Activated effector memory CD4-positive, alpha-beta T cell treated with Interleukin-2 at 50 U/mL for 16 hours (primary cell): Measurements from ENCODE around the gene PNPLA2.

Experiments used
- DNase-seq: peaks from one replicate; pipeline ENCODE4 v3.0.0-alpha.2; 2020

The PNPLA2 gene

DNA sequence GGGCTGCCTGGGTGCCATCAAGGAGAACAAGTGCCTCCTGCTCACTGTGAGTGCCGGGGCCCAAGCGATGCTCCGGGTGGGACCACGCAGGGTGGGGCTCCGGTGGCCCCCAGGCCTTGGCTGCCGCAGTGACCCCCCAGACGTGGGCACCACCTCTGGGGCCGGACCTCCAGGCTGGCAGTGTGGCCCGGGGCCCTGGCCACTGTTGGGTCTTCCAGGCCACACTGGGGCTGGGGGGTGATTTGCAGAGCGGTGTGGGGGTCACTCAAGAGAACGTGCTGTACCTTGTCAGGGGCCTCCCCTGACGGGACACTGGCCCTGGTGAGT lies 43.9 kb downstream of the PNPLA2 start:
- no peak for DNase-seq

DNA sequence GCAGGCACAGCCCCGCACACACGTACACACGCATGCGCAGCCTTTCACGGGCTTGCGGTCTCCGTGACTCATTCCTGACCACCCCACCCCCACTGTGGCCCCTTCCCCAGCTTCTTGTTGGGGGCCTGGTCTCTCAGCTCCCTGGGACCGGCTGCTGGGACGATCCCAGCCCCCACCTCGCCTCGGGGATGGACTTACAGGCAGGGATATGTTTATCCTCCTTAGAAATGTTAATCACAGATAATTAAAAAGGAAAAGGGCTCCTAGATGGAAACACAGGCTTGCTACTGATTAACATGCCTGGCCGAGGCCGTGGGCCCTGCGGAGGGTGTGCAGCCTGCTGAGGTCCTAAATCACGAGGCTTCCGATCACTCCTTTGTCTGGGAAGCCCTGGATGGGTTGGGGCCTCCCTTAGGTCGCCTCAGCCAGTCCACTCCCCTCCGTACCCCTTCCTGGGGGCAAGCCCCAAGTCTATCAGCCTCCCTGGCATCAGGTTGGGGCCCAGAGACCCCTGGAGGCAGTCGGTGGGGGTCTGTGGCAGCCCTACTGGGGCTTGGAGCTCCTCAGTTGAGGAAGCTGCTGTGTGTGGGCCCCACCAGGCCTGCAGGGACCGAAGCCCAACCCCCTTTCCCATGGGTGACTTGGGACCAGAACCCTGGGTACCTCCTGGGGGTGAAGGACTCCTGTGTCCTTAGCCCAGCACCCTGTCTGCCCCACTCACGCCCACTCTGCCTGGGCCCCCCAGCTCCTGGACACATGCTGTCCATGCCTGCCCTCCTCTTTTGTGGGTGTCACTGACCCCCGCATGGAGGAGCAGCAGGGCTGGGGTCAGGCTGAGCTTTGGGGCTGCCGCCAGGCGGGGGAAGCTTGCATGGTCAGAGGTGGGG lies 44.6 kb downstream of the PNPLA2 start:
- DNase-seq: no peak

GRCh38 chr11:863910-864827 lies 45.5 kb downstream of the PNPLA2 start:
- no peak for DNase-seq

- no peak for DNase-seq
Measured at GRCh38 chr11:864898-865297, 46.2 kb downstream of the PNPLA2 start.

- no peak for DNase-seq
Measured at GRCh38 chr11:865462-866430, 47.0 kb downstream of the PNPLA2 start.

DNA sequence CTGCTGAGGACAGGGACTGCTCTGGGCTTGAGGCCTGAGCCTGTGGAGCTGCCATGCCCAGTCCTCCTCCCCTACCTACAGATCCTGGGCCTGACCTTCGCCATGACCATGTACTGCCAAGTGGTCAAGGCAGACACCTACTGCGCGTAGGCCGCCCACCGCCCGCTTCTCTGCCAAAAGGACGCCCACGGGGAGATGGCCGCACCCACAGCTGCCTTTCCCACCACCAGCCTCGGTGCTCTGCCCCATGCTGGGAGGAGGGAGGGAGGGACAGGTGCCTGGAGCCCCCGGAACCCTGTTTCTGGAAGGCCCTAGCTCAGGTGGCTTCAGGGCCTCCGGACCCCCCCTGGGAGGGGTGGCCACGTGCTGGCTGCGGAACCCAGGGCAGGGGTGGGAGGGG lies 47.8 kb downstream of the PNPLA2 start:
- no peak for DNase-seq

DNA sequence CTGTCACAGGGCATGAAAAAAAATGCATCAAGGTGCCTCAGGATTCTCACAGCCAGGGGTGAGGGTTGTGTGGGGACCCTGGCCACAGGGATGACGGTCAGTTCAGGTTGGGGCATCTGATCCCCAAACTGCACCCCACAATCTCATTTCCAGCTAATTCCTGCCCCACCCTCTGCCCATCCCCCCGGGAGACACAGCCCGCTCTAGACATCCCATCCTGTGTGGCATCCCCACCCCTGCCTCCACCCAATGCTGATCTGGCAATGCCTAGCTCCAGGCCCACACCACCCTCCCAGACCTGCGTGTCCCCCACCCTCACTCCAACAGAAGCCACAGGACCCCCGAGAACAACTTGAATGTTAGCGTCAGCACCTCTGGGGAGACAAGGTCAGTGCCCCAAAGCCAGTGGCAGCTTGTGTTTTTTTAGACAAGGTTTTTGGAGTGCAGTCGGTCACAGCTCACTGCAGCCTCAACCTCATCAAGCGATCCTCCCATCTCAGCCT lies 49.2 kb downstream of the PNPLA2 start:
- DNase-seq: no peak

GRCh38 chr11:868394-868793 lies 49.7 kb downstream of the PNPLA2 start:
- no peak for DNase-seq

DNA sequence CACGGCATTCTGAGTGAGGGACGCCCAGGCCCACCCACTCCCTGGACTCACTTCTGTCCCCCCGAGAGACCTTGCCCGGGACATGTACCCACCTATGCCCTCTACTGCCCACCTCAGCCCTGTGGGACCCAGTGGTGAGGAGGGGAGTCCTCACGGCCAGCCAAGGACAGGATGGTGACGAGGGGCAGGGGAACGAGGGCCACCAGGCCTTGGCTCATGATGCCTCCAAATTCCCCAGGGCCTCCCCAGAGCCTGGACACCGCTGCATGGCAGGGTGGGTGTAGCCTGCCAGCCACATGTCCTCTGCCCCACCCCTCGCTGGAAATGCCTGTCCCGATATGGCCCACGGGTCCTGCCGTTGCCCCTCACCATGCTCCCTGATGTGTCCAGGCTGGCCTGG lies 50.1 kb downstream of the PNPLA2 start:
- no peak for DNase-seq

DNA sequence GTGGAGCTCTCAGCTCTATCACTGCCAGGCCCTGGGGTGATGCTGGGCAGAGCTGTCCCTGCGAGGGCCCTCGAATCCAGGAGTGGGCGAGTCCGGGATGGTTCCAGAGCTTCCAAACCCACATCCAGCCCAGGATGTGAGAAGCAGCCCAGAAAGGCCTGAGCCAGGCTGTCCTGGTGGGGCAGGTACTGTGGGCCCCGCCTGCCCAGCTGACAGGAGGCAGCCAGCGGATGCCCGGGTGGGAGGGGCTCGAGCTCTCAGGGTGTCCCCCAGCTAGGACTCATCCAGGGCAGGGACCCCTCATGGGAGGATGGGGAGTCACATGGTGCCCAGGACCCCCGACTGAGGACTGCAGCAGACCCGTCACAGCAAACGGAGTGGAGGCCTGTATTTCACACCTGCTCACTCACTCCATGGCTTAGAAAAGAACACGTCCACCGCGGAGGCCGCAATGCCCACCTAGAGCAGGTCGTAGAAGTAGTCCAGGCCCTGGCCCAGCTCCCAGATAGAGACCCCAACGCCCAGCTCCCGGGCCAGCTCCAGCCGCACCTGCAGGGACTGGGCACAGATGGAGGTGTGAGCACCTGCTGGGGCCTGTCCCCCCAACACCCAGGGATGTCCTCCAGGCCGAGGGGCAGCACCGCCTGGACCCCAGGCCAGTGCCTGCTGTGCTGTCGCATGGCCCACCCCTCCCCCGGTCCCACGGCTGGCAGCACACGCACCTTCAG lies 50.8 kb downstream of the PNPLA2 start:
- DNase-seq: no peak

DNA sequence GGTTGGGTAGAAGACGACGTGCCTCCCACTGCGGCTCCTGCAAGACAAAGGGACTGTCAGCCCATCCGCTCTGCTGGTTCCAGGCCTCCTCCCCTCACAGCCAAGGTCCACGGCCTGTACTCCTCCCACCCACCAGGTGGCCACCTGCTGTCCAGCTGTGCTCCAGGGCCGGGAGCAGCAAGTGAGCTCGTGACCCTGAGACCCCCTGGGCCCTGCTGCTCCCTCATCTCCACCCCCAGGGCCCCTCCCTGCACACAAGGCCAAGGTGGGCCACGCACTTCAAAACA lies 51.4 kb downstream of the PNPLA2 start:
- DNase-seq: no peak

DNA sequence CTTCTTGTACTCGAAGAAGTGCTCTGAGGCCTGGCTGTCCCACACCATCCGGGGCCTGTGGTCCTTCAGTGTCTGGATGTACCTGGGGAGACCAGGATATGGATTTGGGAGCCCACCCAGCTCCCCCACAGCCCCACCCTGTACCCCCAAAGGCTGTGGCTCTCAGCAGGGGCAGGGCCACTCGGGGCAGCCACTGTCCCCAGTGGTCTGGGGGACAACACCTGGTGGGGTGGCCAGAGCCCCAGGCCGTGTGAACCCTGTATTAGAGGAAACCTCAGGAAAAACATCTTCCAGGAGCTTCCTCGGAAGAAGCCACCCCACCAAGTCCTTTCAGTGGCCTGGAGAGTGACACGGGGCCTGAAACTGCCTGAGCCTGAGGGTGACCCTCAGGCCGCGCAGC lies 51.7 kb downstream of the PNPLA2 start:
- DNase-seq: no peak

- no peak for DNase-seq
Measured at GRCh38 chr11:871472-871871, 52.8 kb downstream of the PNPLA2 start.

- DNase-seq: no peak
Measured at GRCh38 chr11:872799-873198, 54.1 kb downstream of the PNPLA2 start.

DNA sequence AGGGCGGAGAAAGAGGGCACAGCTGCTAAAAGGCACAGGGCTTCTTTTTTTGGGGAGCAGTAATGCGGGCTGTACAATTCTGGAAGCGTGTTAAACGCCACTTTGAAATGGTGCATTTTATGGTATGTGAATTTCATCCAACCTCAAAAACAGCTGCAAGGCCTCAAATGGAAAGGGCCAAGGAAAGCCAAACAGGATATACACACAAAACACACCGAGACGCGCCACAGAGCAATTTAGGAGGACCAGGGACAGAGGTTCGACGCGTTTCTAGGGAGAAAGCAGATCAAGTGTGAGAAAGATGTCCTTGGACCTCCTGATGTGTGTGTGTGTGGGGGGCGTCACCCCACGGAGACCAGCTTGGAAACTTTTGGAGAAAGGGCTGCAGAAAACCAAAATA lies 55.0 kb downstream of the PNPLA2 start:
- no peak for DNase-seq
